Endothelial cell of umbilical vein (primary cell): ENCODE results near the gene RASGEF1C.

Source experiments
- EZH2 ChIP-seq: IDR thresholded peaks from 2 replicates; pipeline ENCODE4 v1.6.1; 2012; ENCODE audit warnings: borderline replicate concordance, low read depth, mild to moderate bottlenecking, moderate library complexity, low read length, inconsistent platforms; ENCODE audit not compliant: severe bottlenecking
- JUN ChIP-seq: IDR thresholded peaks from 2 replicates; pipeline ENCODE4 v1.6.1; 2011; ENCODE audit warnings: borderline replicate concordance, low read depth; ENCODE audit not compliant: insufficient read length, insufficient read depth
- MAX ChIP-seq: IDR thresholded peaks from 2 replicates; pipeline ENCODE4 v1.6.1; 2011; ENCODE audit not compliant: insufficient read depth, insufficient read length
- MYC ChIP-seq: IDR thresholded peaks from one replicate; pipeline ENCODE4 v1.6.1; 2011; ENCODE audit warnings: mild to moderate bottlenecking, low read depth, low read length
- POLR2A ChIP-seq: IDR thresholded peaks from 2 replicates; pipeline ENCODE4 v1.6.1; 2012; ENCODE audit warnings: low read depth, mild to moderate bottlenecking, control low read depth, low read length
- POLR2AphosphoS5 ChIP-seq: IDR thresholded peaks from 2 replicates; pipeline ENCODE4 v1.6.1; 2012; ENCODE audit warnings: low read depth, mild to moderate bottlenecking, control low read depth, low read length, moderate library complexity; ENCODE audit not compliant: insufficient read depth
- TF ChIP-seq, protein P1 (sequence below), 2 donors: IDR thresholded peaks; 1 replicate in 1 of 2; 2 replicates in 1 of 2; pipeline ENCODE4 v1.5.1; 2011; ENCODE audit warnings: low read length in 2 of 2, mild to moderate bottlenecking in 2 of 2, moderate library complexity in 2 of 2, control low read depth in 1 of 2, inconsistent platforms in 1 of 2, low read depth in 1 of 2; ENCODE audit not compliant: insufficient read depth in 1 of 2; ENCODE audit errors: extremely low read depth in 1 of 2

DNA sequence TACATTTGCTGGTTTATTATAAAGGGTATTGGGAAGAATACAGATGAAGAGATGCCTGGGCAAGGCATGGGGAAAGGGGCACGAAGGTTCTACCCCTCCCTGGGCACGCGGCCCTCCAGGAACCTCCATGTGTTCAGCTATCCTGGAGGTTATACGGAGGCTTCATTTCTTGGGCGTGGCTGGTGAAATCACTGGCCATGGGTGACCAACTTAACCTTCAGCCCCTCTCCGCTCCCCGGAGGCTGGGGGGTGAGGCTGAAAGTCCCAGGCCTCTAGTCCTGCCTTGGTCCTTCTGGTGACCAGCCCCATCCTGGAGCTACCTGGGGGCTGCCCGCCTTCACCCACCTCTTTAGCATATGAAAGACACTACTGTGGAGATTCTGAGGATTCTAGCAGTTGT, 120.5 kb downstream of the RASGEF1C start:
- TF ChIP-seq POLR2A = no peak
- no peak for TF ChIP-seq JUN
- TF ChIP-seq EZH2 = no peak
- no peak for TF ChIP-seq MAX
- TF ChIP-seq, protein P1, sequence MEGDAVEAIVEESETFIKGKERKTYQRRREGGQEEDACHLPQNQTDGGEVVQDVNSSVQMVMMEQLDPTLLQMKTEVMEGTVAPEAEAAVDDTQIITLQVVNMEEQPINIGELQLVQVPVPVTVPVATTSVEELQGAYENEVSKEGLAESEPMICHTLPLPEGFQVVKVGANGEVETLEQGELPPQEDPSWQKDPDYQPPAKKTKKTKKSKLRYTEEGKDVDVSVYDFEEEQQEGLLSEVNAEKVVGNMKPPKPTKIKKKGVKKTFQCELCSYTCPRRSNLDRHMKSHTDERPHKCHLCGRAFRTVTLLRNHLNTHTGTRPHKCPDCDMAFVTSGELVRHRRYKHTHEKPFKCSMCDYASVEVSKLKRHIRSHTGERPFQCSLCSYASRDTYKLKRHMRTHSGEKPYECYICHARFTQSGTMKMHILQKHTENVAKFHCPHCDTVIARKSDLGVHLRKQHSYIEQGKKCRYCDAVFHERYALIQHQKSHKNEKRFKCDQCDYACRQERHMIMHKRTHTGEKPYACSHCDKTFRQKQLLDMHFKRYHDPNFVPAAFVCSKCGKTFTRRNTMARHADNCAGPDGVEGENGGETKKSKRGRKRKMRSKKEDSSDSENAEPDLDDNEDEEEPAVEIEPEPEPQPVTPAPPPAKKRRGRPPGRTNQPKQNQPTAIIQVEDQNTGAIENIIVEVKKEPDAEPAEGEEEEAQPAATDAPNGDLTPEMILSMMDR (IDR thresholded peaks at IDR 0.05; ENCODE audit: extremely low read depth in 1 of 2, insufficient read depth in 1 of 2, low read depth in 1 of 2, low read length in 2 of 2) = no peak
- no peak for TF ChIP-seq POLR2AphosphoS5
- no peak for TF ChIP-seq MYC
